SK-N-SH treated with all-trans-retinoic acid at 6 μM for 48 hours (cell line): ENCODE results near the gene SLC39A2.

ENCODE experiments used
- BACH2 ChIP-seq: fragments of 250-450 bp; sonication (Bioruptor Pico); IDR thresholded peaks from 2 replicates; pipeline ENCODE4 v1.9.0; 2021; ENCODE audit warnings: mild to moderate bottlenecking, borderline replicate concordance
- OSR1 ChIP-seq: fragments of 250-450 bp; sonication (Bioruptor Pico); IDR thresholded peaks from 2 replicates; pipeline ENCODE4 v1.8.0; 2022; ENCODE audit warnings: moderate library complexity, mild to moderate bottlenecking, inconsistent platforms
- TSHZ2 ChIP-seq: fragments of 250-450 bp; sonication (Bioruptor Pico); IDR thresholded peaks from 2 replicates; pipeline ENCODE4 v1.5.0; 2020; ENCODE audit warnings: mild to moderate bottlenecking, moderate library complexity
- ZFP3 ChIP-seq: fragments of 250-450 bp; sonication (Bioruptor Pico); IDR thresholded peaks from 2 replicates; pipeline ENCODE4 v1.5.0; 2020; ENCODE audit warnings: mild to moderate bottlenecking, moderate library complexity
- ZFP30 ChIP-seq: fragments of 450-650 bp; formaldehyde crosslinking; IDR thresholded peaks from 2 replicates; pipeline ENCODE4 v1.5.0; 2022; ENCODE audit warnings: mild to moderate bottlenecking, moderate library complexity
- TF ChIP-seq, protein P1 (sequence below): fragments of 250-450 bp; sonication (Bioruptor Pico); IDR thresholded peaks from 2 replicates; pipeline ENCODE4 v1.5.1; 2020; ENCODE audit warnings: low read depth, mild to moderate bottlenecking, moderate library complexity

GRCh38 chr14:20982646-20983369 is 16.3 kb upstream of the SLC39A2 start:
- TF ChIP-seq TSHZ2 (CRISPR knock-in tag) (no peak), ZFP3 (no peak), ZFP30 (no peak), OSR1 (no peak), BACH2 (no peak)
- TF ChIP-seq, protein P1, sequence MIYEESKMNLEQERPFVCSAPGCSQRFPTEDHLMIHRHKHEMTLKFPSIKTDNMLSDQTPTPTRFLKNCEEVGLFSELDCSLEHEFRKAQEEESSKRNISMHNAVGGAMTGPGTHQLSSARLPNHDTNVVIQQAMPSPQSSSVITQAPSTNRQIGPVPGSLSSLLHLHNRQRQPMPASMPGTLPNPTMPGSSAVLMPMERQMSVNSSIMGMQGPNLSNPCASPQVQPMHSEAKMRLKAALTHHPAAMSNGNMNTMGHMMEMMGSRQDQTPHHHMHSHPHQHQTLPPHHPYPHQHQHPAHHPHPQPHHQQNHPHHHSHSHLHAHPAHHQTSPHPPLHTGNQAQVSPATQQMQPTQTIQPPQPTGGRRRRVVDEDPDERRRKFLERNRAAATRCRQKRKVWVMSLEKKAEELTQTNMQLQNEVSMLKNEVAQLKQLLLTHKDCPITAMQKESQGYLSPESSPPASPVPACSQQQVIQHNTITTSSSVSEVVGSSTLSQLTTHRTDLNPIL (CRISPR knock-in tag) = no peak
